GM12892 (cell line): Measurements from ENCODE around the gene SPRR1A.

Experiments used
- POLR2A ChIP-seq: IDR thresholded peaks from 2 replicates; pipeline ENCODE4 v1.6.1; 2011; ENCODE audit warnings: low read depth, low read length, control low read depth
- POLR2AphosphoS5 ChIP-seq: IDR thresholded peaks from 2 replicates; pipeline ENCODE4 v1.6.1; 2011; ENCODE audit warnings: low read depth, low read length, control low read depth

DNA sequence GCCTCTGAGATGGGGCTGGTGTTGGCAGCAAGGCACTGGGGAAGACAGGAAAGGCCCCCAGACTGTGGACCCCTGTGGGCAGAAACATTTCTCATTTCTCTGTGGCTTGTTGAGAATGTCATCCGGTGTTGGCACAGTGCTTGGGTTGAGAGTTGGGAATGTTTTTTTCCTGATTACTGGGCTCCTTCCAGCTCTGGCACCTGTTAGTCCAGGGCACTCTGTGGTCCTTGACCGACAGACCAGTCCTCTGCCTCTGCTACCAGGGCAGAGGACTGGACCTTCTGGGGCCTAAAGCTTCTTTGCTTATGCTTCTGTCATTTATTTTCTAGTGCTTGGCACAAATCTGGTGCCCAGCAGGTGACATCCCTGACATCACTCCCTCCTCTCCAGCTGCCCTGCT, 41.7 kb upstream of the SPRR1A start:
- TF ChIP-seq POLR2A (no peak), POLR2AphosphoS5 (no peak)
